IMR-90 (cell line): Measurements from ENCODE around the gene FOSL2. TPM values are rescaled to one million over a fixed set of nuclear protein-coding genes. Genes with fewer than 3 reads are reported as not detected.

Experiments used
- ATAC-seq: fragments of 200-7000 bp; cut with Tn5 transposase; 2 replicates; pipeline ENCODE4 v1.9.1; 2020; ENCODE audit warnings: low read depth, mild to moderate bottlenecking, moderate library complexity
- BruUV-seq: library from RNA; stranded (reverse); fragments of 400-500 nt; replicated peaks from 2 replicates; lab custom pipeline; 2021; lab: Mats Ljungman, UMichigan
- CTCF ChIA-PET: fragments of 300-600 bp; formaldehyde crosslinking; extraction: SDS; loops from one replicate; lab custom pipeline; 2021; ENCODE audit warnings: antibody characterized with exemption; lab: Yijun Ruan, JAX
- POLR2A ChIA-PET: fragments of 300-600 bp; sonication (Branson Sonifier 250); formaldehyde crosslinking; loops from one replicate; lab custom pipeline; 2022; ENCODE audit warnings: antibody characterized with exemption; ENCODE audit not compliant: unreplicated experiment; lab: Charles Lee
- DNase-seq: peaks from one replicate; pipeline ENCODE4 v3.0.0; 2013
- H2AFZ ChIP-seq: replicated peaks from 2 replicates; pipeline ENCODE3; 2013; ENCODE audit warnings: low read length, mild to moderate bottlenecking; ENCODE audit not compliant: poor library complexity
- H2AK5ac ChIP-seq: 2 replicates; pipeline ENCODE4 v1.6.1; 2013; ENCODE audit warnings: low read depth, low read length, inconsistent platforms
- H2AK9ac ChIP-seq: replicated peaks from 2 replicates; pipeline ENCODE3; 2013; ENCODE audit warnings: mild to moderate bottlenecking, low read depth, low read length, moderate library complexity; ENCODE audit not compliant: poor library complexity
- H2BK120ac ChIP-seq: 2 replicates; pipeline ENCODE4 v1.6.1; 2013; ENCODE audit warnings: low read depth, low read length, inconsistent platforms
- H2BK15ac ChIP-seq: 3 replicates; pipeline ENCODE4 v1.6.1; 2013; ENCODE audit warnings: low read depth, low read length, inconsistent platforms
- H2BK20ac ChIP-seq: 2 replicates; pipeline ENCODE4 v1.6.1; 2013; ENCODE audit warnings: low read depth, mild to moderate bottlenecking, inconsistent platforms, low read length, moderate library complexity
- H2BK5ac ChIP-seq: 2 replicates; pipeline ENCODE4 v1.6.1; 2013; ENCODE audit warnings: mild to moderate bottlenecking, low read depth, low read length, inconsistent platforms; ENCODE audit not compliant: poor library complexity, severe bottlenecking
- H3K14ac ChIP-seq: replicated peaks from 2 replicates; pipeline ENCODE4 v1.6.1; 2013; ENCODE audit warnings: low read depth, low read length, inconsistent platforms
- H3K18ac ChIP-seq: 2 replicates; pipeline ENCODE4 v1.6.1; 2013; ENCODE audit warnings: low read depth, low read length, control low read depth
- H3K23ac ChIP-seq: 2 replicates; pipeline ENCODE4 v1.6.1; 2013; ENCODE audit warnings: low read depth, low read length, inconsistent platforms
- H3K27ac ChIP-seq: 2 replicates; pipeline ENCODE4 v1.5.1; 2013; ENCODE audit warnings: mild to moderate bottlenecking, control low read depth, low read length; ENCODE audit not compliant: insufficient read depth
- H3K27me3 ChIP-seq: 2 replicates; pipeline ENCODE4 v1.6.1; 2013; ENCODE audit warnings: low read length; ENCODE audit not compliant: control insufficient read depth, insufficient read depth
- H3K36me3 ChIP-seq: 2 replicates; pipeline ENCODE4 v1.6.1; 2013; ENCODE audit warnings: low read length, mixed read lengths; ENCODE audit not compliant: control insufficient read depth, insufficient read depth
- H3K4ac ChIP-seq: 2 replicates; pipeline ENCODE4 v1.6.1; 2013; ENCODE audit warnings: low read depth, low read length, inconsistent platforms
- H3K4me1 ChIP-seq: 2 replicates; pipeline ENCODE4 v1.6.1; 2013; ENCODE audit warnings: low read length, mixed read lengths; ENCODE audit not compliant: control insufficient read depth, insufficient read depth
- H3K4me2 ChIP-seq: 2 replicates; pipeline ENCODE4 v1.6.1; 2013; ENCODE audit warnings: low read depth, mild to moderate bottlenecking, control low read depth, low read length, moderate library complexity
- H3K4me3 ChIP-seq: 2 replicates; pipeline ENCODE4 v1.5.1; 2013; ENCODE audit warnings: low read depth, mild to moderate bottlenecking, control low read depth, low read length, moderate library complexity; ENCODE audit not compliant: insufficient read depth
- H3K56ac ChIP-seq: 2 replicates; pipeline ENCODE4 v1.6.1; 2013; ENCODE audit warnings: low read length, inconsistent platforms; ENCODE audit not compliant: insufficient read depth; ENCODE audit errors: extremely low read depth
- H3K79me1 ChIP-seq, 2 experiments: 2 replicates each; pipeline ENCODE4 v1.6.1; 2013; ENCODE audit warnings: low read length in 2 of 2, inconsistent platforms in 1 of 2, low read depth in 1 of 2
- H3K9ac ChIP-seq: 2 replicates; pipeline ENCODE4 v1.6.1; 2013; ENCODE audit warnings: low read depth, low read length, control low read depth
- H3K9me1 ChIP-seq: 2 replicates; pipeline ENCODE4 v1.6.1; 2013; ENCODE audit warnings: low read length, inconsistent platforms; ENCODE audit not compliant: insufficient read depth
- H3K9me3 ChIP-seq: 2 replicates; pipeline ENCODE4 v1.6.1; 2013; ENCODE audit warnings: low read length; ENCODE audit not compliant: control insufficient read depth, insufficient read depth
- H4K20me1 ChIP-seq: 2 replicates; pipeline ENCODE4 v1.6.1; 2013; ENCODE audit warnings: low read length, inconsistent platforms; ENCODE audit not compliant: insufficient read depth
- H4K5ac ChIP-seq: 2 replicates; pipeline ENCODE4 v1.6.1; 2013; ENCODE audit warnings: mild to moderate bottlenecking, low read depth, low read length, control low read depth
- H4K8ac ChIP-seq, 2 experiments: 2 replicates each; pipeline ENCODE4 v1.6.1; 2013; ENCODE audit warnings: low read depth in 2 of 2, low read length in 2 of 2, control low read depth in 1 of 2, inconsistent platforms in 1 of 2
- H4K91ac ChIP-seq: 2 replicates; pipeline ENCODE4 v1.6.1; 2013; ENCODE audit warnings: low read depth, low read length, inconsistent platforms; ENCODE audit not compliant: insufficient read depth
- BHLHE40 ChIP-seq: fragments of 150-350 bp; IDR thresholded peaks from 2 replicates; pipeline ENCODE4 v1.6.1; 2016; ENCODE audit warnings: mild to moderate bottlenecking, low read depth, low read length
- CEBPB ChIP-seq: IDR thresholded peaks from 2 replicates; pipeline ENCODE4 v1.6.1; 2012; ENCODE audit warnings: low read depth, low read length, improper control_type of control experiment
- CHD1 ChIP-seq: IDR thresholded peaks from 2 replicates; pipeline ENCODE4 v1.6.1; 2012; ENCODE audit warnings: low read depth, low read length, improper control_type of control experiment
- ELK1 ChIP-seq: fragments of 150-350 bp; IDR thresholded peaks from 2 replicates; pipeline ENCODE4 v1.6.1; 2016; ENCODE audit warnings: low read depth, mild to moderate bottlenecking, low read length, moderate library complexity, borderline replicate concordance
- FOS ChIP-seq: fragments of 150-350 bp; IDR thresholded peaks from 2 replicates; pipeline ENCODE4 v1.6.1; 2016; ENCODE audit warnings: low read depth, low read length
- MAFK ChIP-seq: IDR thresholded peaks from 2 replicates; pipeline ENCODE4 v1.6.1; 2012; ENCODE audit warnings: low read depth, low read length, improper control_type of control experiment
- NFE2L2 ChIP-seq: fragments of 150-350 bp; IDR thresholded peaks from 2 replicates; pipeline ENCODE4 v1.6.1; 2016; ENCODE audit warnings: low read depth, mild to moderate bottlenecking, low read length
- POLR2A ChIP-seq: IDR thresholded peaks from 2 replicates; pipeline ENCODE4 v1.6.1; 2012; ENCODE audit warnings: mild to moderate bottlenecking, low read depth, low read length
- RAD21 ChIP-seq: IDR thresholded peaks from 2 replicates; pipeline ENCODE4 v1.6.1; 2012; ENCODE audit warnings: low read length, improper control_type of control experiment
- RCOR1 ChIP-seq: IDR thresholded peaks from 2 replicates; pipeline ENCODE4 v1.6.1; 2012; ENCODE audit warnings: mild to moderate bottlenecking, low read length, improper control_type of control experiment; ENCODE audit not compliant: insufficient replicate concordance
- RFX5 ChIP-seq: IDR thresholded peaks from 2 replicates; pipeline ENCODE4 v1.8.0; 2012; ENCODE audit warnings: low read depth, mild to moderate bottlenecking, low read length, moderate library complexity
- USF2 ChIP-seq: fragments of 150-350 bp; IDR thresholded peaks from 2 replicates; pipeline ENCODE4 v1.6.1; 2017; ENCODE audit warnings: mild to moderate bottlenecking, antibody characterized with exemption, low read length, low read depth
- WGBS, 2 experiments: methylation state at CpG; one replicate each; pipeline versions ENCODE4 v1.1.5 to v1.1.7; 2013; ENCODE audit warnings: missing lambda C conversion rate in 2 of 2; ENCODE audit not compliant: insufficient read length in 1 of 2; ENCODE audit errors: extremely low coverage in 2 of 2; 5-methylcytosine and 5-hydroxymethylcytosine counted together
- dilution Hi-C: fragments of 300-500 bp; cut with HindIII; formaldehyde crosslinking; loops from one replicate; pipeline ENCODE4 v1.14.3; 2018; ENCODE audit warnings: low sequenced_read_pairs; ENCODE audit not compliant: unreplicated experiment
- in situ Hi-C: fragments of 300-500 bp; cut with MboI; formaldehyde crosslinking; loops from 3 replicates; pipeline ENCODE4 v1.14.3; 2019; ENCODE audit warnings: low sequenced_read_pairs, inconsistent platforms, mixed read lengths
- intact Hi-C: fragments of 100-400 bp; cut with micrococcal nuclease; formaldehyde crosslinking; loops from 2 replicates; pipeline ENCODE4 v1.10.0; 2022
- polyA plus RNA-seq, 3 experiments: library from polyadenylated mRNA; depleted of rRNA; stranded (reverse); fragments of >200 nt; gene quantifications; 2 replicates each; pipeline ENCODE4 v1.2.3, GENCODE V29; 2012; ENCODE audit warnings: low replicate concordance in 1 of 3
- total RNA-seq: library from RNA; depleted of rRNA; stranded (reverse); fragments of >200 nt; gene quantifications from 2 replicates; pipeline ENCODE4 v1.2.3, GENCODE V29; 2012

FOSL2 gene
- total and polyA plus RNA-seq, 2 of the 4 experiments (the other 2 are of a cell fraction), result 31.4 to 46.3 TPM

GRCh38 chr2:28406276-28407096, 13.8 kb downstream of the FOSL2 start (continued):
- no peak for TF ChIP-seq RCOR1

GRCh38 chr2:28407131-28407975, 14.7 kb downstream of the FOSL2 start:
- 100% methylated on average over 1 of the region's 8 CpGs; no CpG with 5 or more reads in 1 of the 2 experiments for WGBS, 2 experiments
- Histone ChIP-seq H3K4me3 (no peak overlapping the region), H3K4me2 (no peak overlapping the region), H3K18ac (no peak overlapping the region), H4K20me1 (peaks cover 98% of the 10 kb centered on the region), H3K36me3 (peaks cover 95% of the 10 kb centered on the region), H3K79me1 (peaks cover 36 to 98% of the 10 kb centered on the region in 2 experiments), H4K8ac (no peak overlapping the region; a peak in 1 of 4 replicates), H2AFZ (no peak overlapping the region), H2AK5ac (no peak overlapping the region; the same call in 1 of the 2 replicates), H3K9me3 (no peaks in the 10 kb centered on the region), H3K27me3 (no peaks in the 10 kb centered on the region), H3K9ac (no peak overlapping the region), H3K14ac (peak overlapping the region; percentile 29; the same call in 1 of the 2 replicates), H4K91ac (no peak overlapping the region), H2BK5ac (peak overlapping the region; percentile 7), H4K5ac (no peak overlapping the region), H3K56ac (no peak overlapping the region), H3K27ac (peak overlapping the region; percentile 12; the same call in 1 of the 2 replicates), H3K4ac (no peak overlapping the region), H3K4me1 (peaks cover 31% of the 10 kb centered on the region), H2BK20ac (no peak overlapping the region), H3K9me1 (peaks cover 43% of the 10 kb centered on the region), H2BK120ac (no peak overlapping the region), H3K23ac (peak overlapping the region; percentile 63), H2AK9ac (peak overlapping the region; percentile 34), H2BK15ac (no peak overlapping the region)
- ChIA-PET POLR2A (no interaction called here), CTCF (interaction anchor here (1.2 kb wide), 1 partner anchor 10 kb away, joined by 4 read pairs; no protein-coding TSS in a partner anchor)
- ATAC-seq (no peak), DNase-seq (no peak)
- intact Hi-C loops (no loop called here), in situ Hi-C loops (loop anchor here (5.0 kb wide), 1 partner anchor 705 kb away; no protein-coding TSS in a partner anchor), dilution Hi-C loops (no loop called here)
- BruUV-seq, result no TSS peak
- no peak for TF ChIP-seq RCOR1
- no peak for TF ChIP-seq ELK1
- TF ChIP-seq NFE2L2, result no peak
- TF ChIP-seq MAFK, result no peak
- TF ChIP-seq FOS, result no peak
- no peak for TF ChIP-seq CEBPB
- no peak for TF ChIP-seq RAD21
- TF ChIP-seq CHD1, result no peak
- TF ChIP-seq POLR2A, result no peak
- no peak for TF ChIP-seq RFX5
- TF ChIP-seq USF2, result no peak
- no peak for TF ChIP-seq BHLHE40
